NCI-H345 (cell line): ENCODE results near the gene ATP6V1G3.
A peak's percentile ranks its signal among the peaks of the same experiment; 100 is the strongest.
"Not testable (repeated sequence)": the region's sequence is repeated elsewhere in the genome, so short reads cannot be mapped to it uniquely, and the experiment has no call there.

ENCODE experiments used
- DNase-seq: peaks from one replicate; lab custom pipeline; 2025; lab: John Stamatoyannopoulos, UW

The ATP6V1G3 gene

DNA sequence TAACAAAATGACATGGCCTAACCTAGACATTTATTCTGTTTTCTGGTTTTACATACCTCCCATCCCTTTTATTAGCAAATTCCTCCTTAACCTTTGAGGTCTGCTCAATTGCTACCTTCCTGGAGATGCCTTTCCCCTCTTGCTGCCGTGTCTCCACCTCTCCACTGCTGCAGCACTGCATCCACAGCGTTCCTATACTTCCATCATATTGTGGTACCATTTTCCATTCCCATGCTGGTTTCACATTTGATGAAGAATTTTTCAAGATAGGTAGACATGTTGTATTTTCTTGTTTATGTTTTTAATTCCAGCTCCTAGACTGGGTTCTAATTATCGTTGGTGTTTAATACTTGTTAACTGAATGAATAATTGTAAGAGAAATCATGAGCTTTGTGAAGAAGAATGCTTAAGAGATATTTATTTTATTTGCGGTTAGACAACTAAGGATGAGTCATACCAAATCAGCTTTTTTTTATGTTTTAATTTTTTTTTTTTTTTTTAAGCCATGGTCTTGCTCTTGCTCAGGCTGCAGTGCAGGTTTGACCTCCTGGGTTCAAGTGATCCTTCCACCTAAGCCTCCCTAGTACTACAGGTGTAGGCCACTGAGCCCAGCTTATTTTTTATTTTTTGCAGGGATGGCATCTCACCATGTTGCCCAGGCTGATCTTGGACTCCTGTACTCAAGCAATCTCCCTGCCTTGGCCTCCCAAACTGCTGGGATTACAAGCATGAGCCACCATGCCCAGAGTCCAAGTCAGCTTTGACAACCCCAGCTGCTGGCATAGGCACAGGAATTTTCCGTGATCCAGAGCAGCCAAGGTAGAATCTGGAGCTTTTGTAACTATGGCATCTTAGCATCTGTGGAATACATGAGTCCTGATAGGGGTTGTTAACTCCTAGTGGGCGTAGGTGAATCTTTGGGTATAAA lies 44.0 kb downstream of the ATP6V1G3 start:
- no peak for DNase-seq

GRCh38 chr1:198495631-198496030 lies 44.8 kb downstream of the ATP6V1G3 start:
- DNase-seq = no peak

GRCh38 chr1:198494658-198495103 lies 45.8 kb downstream of the ATP6V1G3 start:
- no peak for DNase-seq

DNA sequence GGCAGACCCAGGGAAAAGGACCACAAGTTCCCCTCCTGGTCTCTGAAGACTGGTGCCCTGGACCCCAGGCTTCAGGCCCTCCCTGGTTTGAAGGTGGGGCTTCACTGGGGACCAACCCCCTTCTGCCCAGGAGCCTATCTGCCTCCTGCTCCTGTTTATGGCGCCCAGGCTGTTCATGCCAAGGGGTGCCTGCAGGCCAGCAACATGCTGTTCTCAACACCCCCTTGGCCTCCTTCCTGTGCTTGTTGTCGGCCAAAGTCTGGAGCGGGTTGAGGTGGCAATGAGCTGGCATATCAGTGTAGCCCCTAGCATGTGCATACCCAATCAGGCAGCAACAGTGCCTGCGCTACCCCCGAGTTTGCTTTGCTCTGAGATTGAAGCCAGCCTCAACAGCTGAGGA lies 46.3 kb downstream of the ATP6V1G3 start:
- no peak for DNase-seq

DNA sequence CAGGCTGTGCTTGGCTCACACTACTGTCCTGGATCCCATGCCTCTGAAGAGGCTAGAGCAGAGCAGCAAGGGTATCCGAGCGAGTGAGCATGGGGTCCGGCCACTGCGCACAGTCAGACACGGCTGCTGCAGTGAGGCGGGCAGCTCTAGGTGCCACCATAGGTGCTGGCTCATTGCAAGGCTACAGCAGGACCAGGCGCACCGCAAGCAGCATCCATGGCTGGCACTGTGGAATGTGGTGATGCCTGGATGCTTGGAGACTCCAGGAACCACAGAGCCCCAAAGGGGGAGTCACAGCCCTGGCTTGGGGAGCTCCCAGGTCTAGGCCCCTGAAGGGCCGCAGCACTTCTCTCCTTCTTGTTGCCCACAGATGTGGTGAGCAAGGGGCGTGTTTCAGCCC lies 47.2 kb downstream of the ATP6V1G3 start:
- DNase-seq = no peak

- no peak for DNase-seq
Measured at GRCh38 chr1:198492872-198493271, 47.6 kb downstream of the ATP6V1G3 start.

DNA sequence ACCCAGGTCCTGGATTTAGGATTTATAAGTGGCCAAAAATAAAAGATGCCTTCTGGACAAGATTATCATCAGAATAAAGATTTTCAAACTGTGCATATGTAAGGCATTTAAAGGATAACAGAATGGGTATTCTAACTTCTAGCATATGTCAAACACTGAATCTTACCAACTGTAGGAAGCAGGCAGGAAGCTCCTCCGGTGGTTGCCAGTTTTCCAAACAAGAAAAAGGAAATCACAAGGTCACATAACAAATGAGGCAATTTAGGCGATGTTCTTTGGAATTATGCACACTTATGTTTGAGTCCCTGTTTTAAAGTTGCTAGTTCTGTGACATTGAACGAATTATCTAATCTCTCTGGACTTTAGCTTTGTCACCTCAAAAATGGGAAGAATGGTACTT lies 48.9 kb downstream of the ATP6V1G3 start:
- no peak for DNase-seq

- peak; percentile 13 for DNase-seq
Measured at GRCh38 chr1:198491028-198491427, 49.5 kb downstream of the ATP6V1G3 start.

DNA sequence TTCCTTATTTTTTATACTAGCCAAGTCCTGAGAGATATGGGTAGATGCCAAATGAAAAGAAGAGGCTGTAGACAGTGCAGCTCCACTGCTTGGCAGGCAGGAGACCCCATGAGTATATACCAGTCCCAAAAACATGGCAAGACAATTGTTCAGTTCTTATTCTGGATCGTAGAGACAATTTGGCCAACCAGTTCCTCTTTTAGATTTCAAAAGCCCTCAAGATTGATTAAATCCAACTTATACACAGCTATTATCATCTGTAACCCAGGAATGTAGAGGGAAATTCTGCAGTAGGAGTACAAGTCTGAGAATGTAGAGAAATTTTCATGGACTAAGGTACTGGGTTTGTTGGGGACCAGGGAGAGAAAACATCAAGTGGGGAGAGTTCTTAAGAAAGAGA lies 50.3 kb downstream of the ATP6V1G3 start:
- no peak for DNase-seq

DNA sequence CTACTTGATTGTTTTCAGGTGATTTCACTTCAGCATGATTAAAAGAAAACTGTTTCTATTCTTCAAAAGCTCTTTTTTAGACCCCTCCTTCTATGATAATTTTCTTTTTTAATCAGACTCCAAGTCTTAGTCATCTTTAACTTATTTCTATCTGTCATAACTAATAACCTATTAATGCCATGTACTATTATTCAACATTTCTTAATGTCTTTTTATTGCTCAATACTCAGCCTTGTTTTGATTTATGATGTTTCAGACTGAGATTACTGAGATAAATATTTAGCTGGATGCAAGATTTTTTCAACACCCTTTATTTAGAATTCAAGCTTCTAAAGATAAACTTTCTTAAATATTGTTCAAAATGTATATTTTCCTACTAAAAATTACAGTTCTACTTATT lies 53.6 kb downstream of the ATP6V1G3 start:
- DNase-seq = no peak

GRCh38 chr1:198483645-198484044 lies 56.8 kb downstream of the ATP6V1G3 start:
- DNase-seq = no peak

GRCh38 chr1:198483006-198483405 lies 57.5 kb downstream of the ATP6V1G3 start:
- no peak for DNase-seq

DNA sequence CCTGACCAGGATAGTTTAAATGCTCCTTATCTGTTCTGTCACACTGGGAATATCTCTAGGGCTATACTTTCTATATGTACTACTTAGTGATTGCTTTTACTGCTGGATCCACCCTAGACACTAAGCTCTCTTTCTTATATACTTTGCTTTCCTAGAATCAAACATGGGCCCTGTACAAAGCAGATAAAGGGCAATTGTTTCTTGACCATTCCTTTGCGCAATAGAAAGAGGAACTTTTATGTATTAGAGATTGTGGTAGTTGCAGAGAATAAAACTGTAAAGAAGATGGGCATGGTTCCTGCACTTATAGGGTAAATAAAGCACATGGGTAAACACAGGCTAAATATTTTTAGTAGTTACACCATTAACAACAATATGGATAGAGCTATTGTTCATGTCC lies 58.8 kb downstream of the ATP6V1G3 start:
- DNase-seq = no peak

DNA sequence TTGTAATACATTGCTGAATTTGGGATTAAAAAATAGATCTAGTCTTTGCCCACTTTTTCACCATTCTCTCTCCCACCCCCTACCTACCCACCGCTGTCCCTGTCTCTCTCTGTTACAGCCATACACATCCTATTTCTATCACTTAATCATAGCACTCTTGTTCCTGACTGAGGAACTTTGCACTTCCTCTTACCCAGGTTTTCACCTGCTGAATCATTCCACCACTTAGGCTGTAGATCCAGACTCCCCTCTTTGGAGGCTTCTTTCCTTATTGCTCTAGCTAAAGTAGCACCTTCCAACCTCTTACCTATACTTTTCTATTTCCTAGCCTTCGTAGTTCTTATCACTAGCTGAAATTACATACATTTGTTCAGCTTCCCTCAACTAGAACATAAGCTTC lies 59.6 kb downstream of the ATP6V1G3 start:
- no peak for DNase-seq

GRCh38 chr1:198477354-198477753 lies 63.1 kb downstream of the ATP6V1G3 start:
- not testable (repeated sequence) for DNase-seq
